Esophagus muscularis mucosa (tissue), 4 donors: ENCODE measurements around the gene CELF3. TPM values are rescaled to one million over a fixed set of nuclear protein-coding genes. Genes with fewer than 3 reads are reported as not detected.
"Not testable (repeated sequence)": the region's sequence is repeated elsewhere in the genome, so short reads cannot be mapped to it uniquely, and the experiment has no call there.

Source experiments
- DNase-seq: peaks from one replicate; pipeline ENCODE4 v3.0.0-alpha.2; 2017; ENCODE audit errors: extremely low spot score
- H3K27ac ChIP-seq, 4 donors: fragments of 200-600 bp; sonication (generic); replicated peaks in 1 of 4; 1 replicate in 3 of 4; 2 replicates in 1 of 4; pipeline ENCODE4 v1.5.1; 2016 to 2019; ENCODE audit warnings: mild to moderate bottlenecking in 1 of 4
- H3K27me3 ChIP-seq, 4 donors: fragments of 200-600 bp; sonication (generic); one replicate each; pipeline versions ENCODE4 v1.5.1 to v1.6.0; 2016 to 2019
- H3K36me3 ChIP-seq, 4 donors: fragments of 200-600 bp; sonication (generic); one replicate each; pipeline ENCODE4 v1.5.1; 2016 to 2019
- H3K4me1 ChIP-seq, 4 donors: fragments of 200-600 bp; sonication (generic); one replicate each; pipeline ENCODE4 v1.5.1; 2016 to 2019
- H3K4me3 ChIP-seq, 4 donors: fragments of 200-600 bp; sonication (generic); 1 replicate in 2 of 4; 2 replicates in 2 of 4; pipeline ENCODE4 v1.5.1; 2016 to 2019; ENCODE audit warnings: mild to moderate bottlenecking in 4 of 4, moderate library complexity in 1 of 4
- H3K9me3 ChIP-seq, 4 donors: fragments of 200-600 bp; sonication (generic); 1 replicate in 3 of 4; 2 replicates in 1 of 4; pipeline ENCODE4 v1.5.1; 2016 to 2019
- CTCF ChIP-seq, 3 experiments: fragments of 200-600 bp in 2 of 3; fragments of 450-650 bp in 1 of 3; sonication (generic) in 2 of 3; IDR thresholded peaks; one replicate each; pipeline ENCODE4 v1.5.1; 2017 to 2019; ENCODE audit warnings: antibody characterized with exemption in 3 of 3, mild to moderate bottlenecking in 2 of 3, moderate library complexity in 1 of 3
- EP300 ChIP-seq: sonication (generic); formaldehyde crosslinking; IDR thresholded peaks from one replicate; pipeline ENCODE4 v1.6.1; 2017; ENCODE audit warnings: antibody characterized with exemption
- POLR2A ChIP-seq: fragments of 450-650 bp; IDR thresholded peaks from one replicate; pipeline ENCODE4 v1.6.1; 2017; ENCODE audit warnings: antibody characterized with exemption, moderate library complexity, mild to moderate bottlenecking, low read depth
- POLR2AphosphoS5 ChIP-seq, 2 donors: sonication (generic); formaldehyde crosslinking; IDR thresholded peaks; one replicate each; pipeline ENCODE4 v1.6.1; 2017; ENCODE audit warnings: antibody characterized with exemption in 2 of 2
- WGBS: methylation state at CpG from one replicate; pipeline ENCODE4 v1.1.5; 2018; 5-methylcytosine and 5-hydroxymethylcytosine counted together
- intact Hi-C: fragments of 100-400 bp; cut with DNase I; formaldehyde crosslinking; loops from one replicate; pipeline ENCODE4 v1.15.1; 2023
- total RNA-seq, 4 donors: library from RNA; depleted of rRNA; stranded (reverse); fragments of >200 nt; gene quantifications; one replicate each; pipeline versions ENCODE4 v1.1.0 to v1.2.1, GENCODE V29; 2016

CELF3 gene
- total RNA-seq, 4 donors from 2014 or later = 0.23 to 1.0 (median 0.58) TPM

DNA sequence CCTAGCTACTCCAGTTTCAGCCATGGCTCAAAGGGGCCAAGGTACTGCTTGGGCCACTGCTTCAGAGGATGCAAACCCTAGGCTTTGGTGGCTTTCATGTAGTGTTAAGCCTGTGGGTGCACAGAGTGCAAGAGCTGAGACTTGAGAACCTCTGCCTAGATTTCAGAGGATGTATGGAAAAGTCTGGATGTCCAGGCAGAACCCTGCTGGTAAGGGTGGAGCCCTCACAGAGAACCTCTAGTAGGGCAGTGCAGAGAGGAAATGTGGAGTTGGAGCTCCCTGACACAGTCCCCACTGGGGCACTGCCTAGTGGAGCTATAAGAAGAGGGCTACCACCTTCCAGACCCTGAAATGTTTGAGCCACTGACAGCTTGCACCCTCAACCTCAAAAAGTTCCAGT is 20.9 kb upstream of the CELF3 start:
- no peaks in the 10 kb centered on the region for H3K27me3 ChIP-seq
- no peaks in the 10 kb centered on the region for H3K9me3 ChIP-seq
- no peak for DNase-seq
- no peaks in the 10 kb centered on the region for H3K36me3 ChIP-seq
- intact Hi-C loops = loop anchor here (5.0 kb wide), 1 partner anchor 295 kb away; no protein-coding TSS in a partner anchor
- peaks cover 0 to 8% (median 4%) of the 10 kb centered on the region in 4 donors for H3K4me1 ChIP-seq
- no peak overlapping the region for H3K27ac ChIP-seq
- no peak overlapping the region for H3K4me3 ChIP-seq
- TF ChIP-seq POLR2A (no peak), POLR2AphosphoS5 (IDR thresholded peaks at IDR 0.05) (no peak), CTCF (IDR thresholded peaks at IDR 0.05) (no peak), EP300 (no peak)

- H3K4me3 ChIP-seq = no peak overlapping the region
- no peaks in the 10 kb centered on the region for H3K9me3 ChIP-seq
- intact Hi-C loops = loop anchor here (5.0 kb wide), 1 partner anchor 295 kb away; no protein-coding TSS in a partner anchor
- no peaks in the 10 kb centered on the region for H3K27me3 ChIP-seq
- TF ChIP-seq EP300 = no peak
- TF ChIP-seq CTCF (IDR thresholded peaks at IDR 0.05) = no peak
- TF ChIP-seq POLR2A = no peak
- no peak for TF ChIP-seq POLR2AphosphoS5 (IDR thresholded peaks at IDR 0.05)
- no peak overlapping the region for H3K27ac ChIP-seq
- H3K4me1 ChIP-seq = peaks cover 0 to 8% (median 4%) of the 10 kb centered on the region in 4 donors
- H3K36me3 ChIP-seq = no peaks in the 10 kb centered on the region
- DNase-seq = no peak
- WGBS = 82% methylated on average over 2 of the region's 2 CpGs
Observed at GRCh38 chr1:151737026-151737425, 20.4 kb upstream of the CELF3 start.

DNA sequence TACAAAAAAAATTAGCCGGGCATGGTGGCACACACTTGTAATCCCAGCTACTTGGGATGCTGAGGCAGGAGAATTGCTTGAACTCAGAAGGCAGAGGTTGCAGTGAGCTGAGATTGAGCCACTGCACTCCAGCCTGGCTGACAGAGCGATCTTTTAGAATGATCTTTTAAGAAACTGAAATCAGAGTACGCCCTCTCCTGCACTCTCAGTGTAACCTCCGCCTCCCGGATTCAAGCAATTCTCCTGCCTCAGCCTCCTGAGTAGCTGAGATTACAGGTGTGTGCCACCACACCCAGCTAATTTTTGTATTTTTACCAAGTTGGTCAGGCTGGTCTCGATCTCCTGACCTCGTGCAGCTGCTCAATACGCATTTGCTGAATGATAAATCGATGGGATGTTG is 17.4 kb upstream of the CELF3 start:
- DNase-seq, H3K27ac ChIP-seq, H3K36me3 ChIP-seq, H3K9me3 ChIP-seq, H3K4me3 ChIP-seq, H3K27me3 ChIP-seq: not testable (repeated sequence)
- H3K4me1 ChIP-seq = peaks cover 0 to 10% (median 4%) of the 10 kb centered on the region in 4 donors
- WGBS = 97% methylated on average over 9 of the region's 9 CpGs
- intact Hi-C loops = loop anchor here (2.0 to 5.0 kb wide), 4 partner anchors 41 to 199 kb away; no protein-coding TSS in a partner anchor

DNA sequence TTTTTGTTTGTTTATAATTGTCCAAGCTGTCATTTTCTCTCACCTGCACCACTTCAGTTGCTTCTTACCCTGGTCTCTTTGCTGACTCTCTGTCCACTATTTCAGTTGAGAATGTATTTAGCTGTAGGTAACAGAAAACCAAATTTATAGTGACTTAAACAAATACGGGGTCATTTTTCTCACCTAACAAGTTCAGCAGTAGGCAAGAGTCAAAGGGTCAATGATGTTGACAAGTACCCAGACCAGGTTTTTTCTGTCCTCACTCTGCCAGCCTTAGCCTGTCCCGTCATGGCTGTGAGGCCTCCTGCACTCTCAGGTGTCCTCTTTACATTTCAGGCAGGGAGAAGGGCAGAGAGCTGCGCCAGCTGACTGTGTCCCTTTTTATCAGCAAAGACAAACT is 16.5 kb upstream of the CELF3 start:
- H3K4me3 ChIP-seq = no peak overlapping the region
- H3K4me1 ChIP-seq = peaks cover 4 to 19% (median 13%) of the 10 kb centered on the region in 4 donors
- intact Hi-C loops = loop anchor here (5.0 kb wide), 1 partner anchor 126 kb away; no protein-coding TSS in a partner anchor
- no peaks in the 10 kb centered on the region for H3K27me3 ChIP-seq
- no peaks in the 10 kb centered on the region for H3K36me3 ChIP-seq
- H3K27ac ChIP-seq = no peak overlapping the region
- no peak for DNase-seq
- TF ChIP-seq POLR2A = no peak
- TF ChIP-seq POLR2AphosphoS5 (IDR thresholded peaks at IDR 0.05) = no peak
- no peak for TF ChIP-seq CTCF (IDR thresholded peaks at IDR 0.05)
- no peaks in the 10 kb centered on the region for H3K9me3 ChIP-seq
- 88% methylated on average over 3 of the region's 3 CpGs for WGBS

- DNase-seq = no peak
Observed at GRCh38 chr1:151729966-151730291, 13.3 kb upstream of the CELF3 start.

More at GRCh38 chr1:151729966-151730291, 13.3 kb upstream of the CELF3 start:
- no peaks in the 10 kb centered on the region for H3K36me3 ChIP-seq
- no peak overlapping the region for H3K27ac ChIP-seq
- no peaks in the 10 kb centered on the region for H3K9me3 ChIP-seq
- no peak overlapping the region for H3K4me3 ChIP-seq
- TF ChIP-seq EP300 (no peak), POLR2AphosphoS5 (IDR thresholded peaks at IDR 0.05) (no peak), CTCF (IDR thresholded peaks at IDR 0.05) (no peak), POLR2A (no peak)
- 81% methylated on average over 4 of the region's 4 CpGs for WGBS
- peaks cover 8 to 25% (median 17%) of the 10 kb centered on the region in 4 donors for H3K4me1 ChIP-seq
- intact Hi-C loops = loop anchor here (5.0 kb wide), 1 partner anchor 123 kb away; no protein-coding TSS in a partner anchor
- H3K27me3 ChIP-seq = no peaks in the 10 kb centered on the region
